GM12878 (cell line): ENCODE measurements around the gene WWC2.

Experiments used
- CTCF ChIP-seq, 3 experiments: IDR thresholded peaks in 2 of 3; conservative IDR thresholded peaks in 1 of 3; 2 replicates each; pipeline ENCODE4 v1.5.1; 2011; ENCODE audit warnings: low read depth in 3 of 3, low read length in 3 of 3, mild to moderate bottlenecking in 3 of 3, control low read depth in 2 of 3, moderate library complexity in 2 of 3, inconsistent platforms in 1 of 3, mixed read lengths in 1 of 3; ENCODE audit not compliant: control insufficient read depth in 2 of 3, insufficient read depth in 1 of 3; ENCODE audit errors: extremely low read depth in 1 of 3
- POLR2A ChIP-seq: IDR thresholded peaks from 2 replicates; pipeline ENCODE4 v1.6.1; 2011; ENCODE audit warnings: low read depth, mild to moderate bottlenecking, low read length
- POLR2AphosphoS5 ChIP-seq: IDR thresholded peaks from 2 replicates; pipeline ENCODE4 v1.6.1; 2011; ENCODE audit warnings: mild to moderate bottlenecking, low read length, inconsistent platforms
- RAD21 ChIP-seq: IDR thresholded peaks from 2 replicates; pipeline ENCODE4 v1.6.1; 2011; ENCODE audit warnings: mild to moderate bottlenecking, low read depth, low read length, moderate library complexity; ENCODE audit not compliant: insufficient read depth
- RCOR1 ChIP-seq: conservative IDR thresholded peaks from 2 replicates; pipeline ENCODE4 v1.6.1; 2012; ENCODE audit warnings: low read depth, low read length, improper control_type of control experiment
- SMC3 ChIP-seq: IDR thresholded peaks from 2 replicates; pipeline ENCODE4 v1.6.1; 2011; ENCODE audit warnings: low read length, improper control_type of control experiment, borderline replicate concordance
- SPI1 ChIP-seq: IDR thresholded peaks from 2 replicates; pipeline ENCODE4 v1.6.1; 2011; ENCODE audit warnings: low read depth, mild to moderate bottlenecking, low read length, moderate library complexity, borderline replicate concordance; ENCODE audit not compliant: insufficient read depth
- SREBF1 ChIP-seq: IDR thresholded peaks from 2 replicates; pipeline ENCODE4 v1.6.1; 2012; ENCODE audit warnings: mild to moderate bottlenecking, low read length
- TAF1 ChIP-seq: IDR thresholded peaks from 2 replicates; pipeline ENCODE4 v1.6.1; 2011; ENCODE audit warnings: mild to moderate bottlenecking, low read depth, low read length, borderline replicate concordance
- USF2 ChIP-seq: IDR thresholded peaks from 2 replicates; pipeline ENCODE4 v1.6.1; 2011; ENCODE audit warnings: low read depth, low read length, improper control_type of control experiment, borderline replicate concordance
- ZNF622 ChIP-seq: fragments of 450-650 bp; IDR thresholded peaks from 2 replicates; pipeline ENCODE4 v1.6.1; 2017; ENCODE audit warnings: mild to moderate bottlenecking, inconsistent platforms
- ZSCAN29 ChIP-seq: fragments of 450-650 bp; IDR thresholded peaks from 2 replicates; pipeline ENCODE4 v1.6.1; 2017; ENCODE audit warnings: mild to moderate bottlenecking, moderate library complexity
- TF ChIP-seq, protein P1 (sequence below): fragments of 450-650 bp; IDR thresholded peaks from 2 replicates; pipeline ENCODE4 v1.6.1; 2016; ENCODE audit warnings: mild to moderate bottlenecking

DNA sequence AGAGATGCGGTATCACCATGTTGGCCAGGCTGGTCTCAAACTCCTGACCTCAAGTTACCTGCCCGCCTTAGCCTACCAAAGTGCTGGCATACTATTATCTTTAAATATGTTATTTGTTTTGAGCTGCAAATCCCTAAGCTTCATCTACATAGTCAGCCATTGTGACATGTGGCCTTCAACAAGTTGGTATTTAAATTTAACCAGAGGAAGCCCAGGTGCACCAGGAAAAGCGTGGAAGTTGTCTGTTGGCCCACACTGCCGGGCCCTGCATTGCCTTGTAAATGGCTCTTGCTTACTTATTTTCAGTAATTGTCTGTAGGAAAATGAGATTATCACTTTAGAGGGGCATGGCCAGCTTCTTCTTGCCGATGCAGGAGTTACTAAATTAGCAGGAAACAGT lies 6.0 kb downstream of the WWC2 start:
- no peak for TF ChIP-seq POLR2A
- TF ChIP-seq ZSCAN29, result no peak
- no peak for TF ChIP-seq POLR2AphosphoS5
- TF ChIP-seq SPI1, result no peak
- no peak for TF ChIP-seq ZNF622
- TF ChIP-seq RCOR1, result no peak
- no peak for TF ChIP-seq RAD21
- TF ChIP-seq SREBF1, result no peak
- TF ChIP-seq, protein P1, sequence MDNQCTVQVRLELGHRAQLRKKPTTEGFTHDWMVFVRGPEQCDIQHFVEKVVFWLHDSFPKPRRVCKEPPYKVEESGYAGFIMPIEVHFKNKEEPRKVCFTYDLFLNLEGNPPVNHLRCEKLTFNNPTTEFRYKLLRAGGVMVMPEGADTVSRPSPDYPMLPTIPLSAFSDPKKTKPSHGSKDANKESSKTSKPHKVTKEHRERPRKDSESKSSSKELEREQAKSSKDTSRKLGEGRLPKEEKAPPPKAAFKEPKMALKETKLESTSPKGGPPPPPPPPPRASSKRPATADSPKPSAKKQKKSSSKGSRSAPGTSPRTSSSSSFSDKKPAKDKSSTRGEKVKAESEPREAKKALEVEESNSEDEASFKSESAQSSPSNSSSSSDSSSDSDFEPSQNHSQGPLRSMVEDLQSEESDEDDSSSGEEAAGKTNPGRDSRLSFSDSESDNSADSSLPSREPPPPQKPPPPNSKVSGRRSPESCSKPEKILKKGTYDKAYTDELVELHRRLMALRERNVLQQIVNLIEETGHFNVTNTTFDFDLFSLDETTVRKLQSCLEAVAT, result no peak
- TF ChIP-seq TAF1, result no peak
- TF ChIP-seq CTCF (IDR thresholded peaks at IDR 0.05 in 2 of 3, conservative IDR thresholded peaks at IDR 0.05 in 1 of 3; ENCODE audit: control insufficient read depth in 2 of 3, extremely low read depth in 1 of 3, insufficient read depth in 1 of 3, low read depth in 3 of 3, low read length in 3 of 3), result no peak
- no peak for TF ChIP-seq USF2
- no peak for TF ChIP-seq SMC3
